ENCODE results near the gene ZNF644.
A peak's percentile ranks its signal among the peaks of the same experiment; 100 is the strongest.

The ZNF644 gene

GRCh38 chr1:91020967-91021685 lies 709 bp downstream of the ZNF644 start:
- peak; percentile 55 to 68 for DNase-seq

- DNase-seq = no peak
Measured at GRCh38 chr1:91020486-91020885, 1.3 kb downstream of the ZNF644 start.

- DNase-seq = peak in 1 of 2 donors; percentile 31
Measured at GRCh38 chr1:91018006-91018405, 3.8 kb downstream of the ZNF644 start.

GRCh38 chr1:91015794-91016550 lies 5.9 kb downstream of the ZNF644 start:
- DNase-seq = no peak

- DNase-seq = no peak
Measured at GRCh38 chr1:91015358-91015780, 6.5 kb downstream of the ZNF644 start.

- peak; percentile 3 to 89 for DNase-seq
Measured at GRCh38 chr1:91014475-91014874, 7.4 kb downstream of the ZNF644 start.

GRCh38 chr1:91013302-91013701 lies 8.5 kb downstream of the ZNF644 start:
- DNase-seq = no peak

- DNase-seq = no peak
Measured at GRCh38 chr1:91012196-91012595, 9.6 kb downstream of the ZNF644 start.

GRCh38 chr1:91011726-91012125 lies 10.1 kb downstream of the ZNF644 start:
- DNase-seq = no peak

- DNase-seq = no peak
Measured at GRCh38 chr1:91007827-91008226, 14.0 kb downstream of the ZNF644 start.

- no peak for DNase-seq
Measured at GRCh38 chr1:91007092-91007491, 14.7 kb downstream of the ZNF644 start.

- no peak for DNase-seq
Measured at GRCh38 chr1:91006113-91006908, 15.5 kb downstream of the ZNF644 start.

GRCh38 chr1:91005285-91005684 lies 16.6 kb downstream of the ZNF644 start:
- DNase-seq = no peak

GRCh38 chr1:91004145-91004544 lies 17.7 kb downstream of the ZNF644 start:
- DNase-seq = no peak

- no peak for DNase-seq
Measured at GRCh38 chr1:90996742-90997413, 25.0 kb downstream of the ZNF644 start.

- no peak for DNase-seq
Measured at GRCh38 chr1:90995311-90995894, 26.4 kb downstream of the ZNF644 start.

- no peak for DNase-seq
Measured at GRCh38 chr1:90994461-90994860, 27.4 kb downstream of the ZNF644 start.

GRCh38 chr1:90993245-90993644 lies 28.6 kb downstream of the ZNF644 start:
- DNase-seq = no peak

- DNase-seq = no peak
Measured at GRCh38 chr1:90990779-90991178, 31.1 kb downstream of the ZNF644 start.

GRCh38 chr1:90989990-90990389 lies 31.8 kb downstream of the ZNF644 start:
- DNase-seq = no peak

- DNase-seq = no peak
Measured at GRCh38 chr1:90989302-90989701, 32.5 kb downstream of the ZNF644 start.

GRCh38 chr1:90987841-90988240 lies 34.0 kb downstream of the ZNF644 start:
- DNase-seq = no peak

Measured in hippocampal formation (tissue), 2 donors.